WTC11 (cell line): Measurements from ENCODE around the gene TTC7B. TPM values are rescaled to one million over a fixed set of nuclear protein-coding genes. Genes with fewer than 3 reads are reported as not detected.

ENCODE experiments used
- ATAC-seq: fragments of 200-7000 bp; cut with Tn5 transposase; 2 replicates; pipeline ENCODE4 v1.10.0; 2021; ENCODE audit warnings: mild to moderate bottlenecking, moderate library complexity
- CTCF ChIA-PET: fragments of 300-600 bp; sonication (Branson Sonifier 250); formaldehyde crosslinking; loops from one replicate; lab custom pipeline; 2021; ENCODE audit warnings: antibody characterized with exemption; lab: Charles Lee
- POLR2A ChIA-PET: fragments of 350-600 bp; sonication (Branson Sonifier 250); formaldehyde crosslinking; loops from one replicate; lab custom pipeline; 2021; ENCODE audit warnings: antibody characterized with exemption; lab: Charles Lee
- DNase-seq: peaks from one replicate; pipeline ENCODE4 v3.0.0; 2021; ENCODE audit warnings: low spot score
- H3K27ac Mint-ChIP-seq: 2 replicates; pipeline ENCODE4 v1.8.0; 2021; ENCODE audit warnings: mixed read lengths
- H3K27me3 Mint-ChIP-seq: 2 replicates; pipeline ENCODE4 v1.8.0; 2021; ENCODE audit warnings: low read depth, mild to moderate bottlenecking, moderate library complexity, mixed read lengths
- H3K36me3 Mint-ChIP-seq: 2 replicates; pipeline ENCODE4 v1.8.0; 2021; ENCODE audit warnings: mixed read lengths
- H3K4me1 Mint-ChIP-seq: 2 replicates; pipeline ENCODE4 v1.8.0; 2022; ENCODE audit warnings: mixed read lengths
- H3K4me3 Mint-ChIP-seq: 2 replicates; pipeline ENCODE4 v1.8.0; 2021; ENCODE audit warnings: mild to moderate bottlenecking, moderate library complexity, mixed read lengths
- H3K9me3 Mint-ChIP-seq: 2 replicates; pipeline ENCODE4 v1.8.0; 2021; ENCODE audit warnings: mixed read lengths
- ARID4B ChIP-seq: sonication (generic); formaldehyde crosslinking; IDR thresholded peaks from 2 replicates; pipeline ENCODE4 v1.8.0; 2023; ENCODE audit warnings: missing genetic modification reagents, mild to moderate bottlenecking, borderline replicate concordance
- CDX4 ChIP-seq: fragments of 250-450 bp; sonication (Bioruptor Pico); IDR thresholded peaks from 2 replicates; pipeline ENCODE4 v1.9.0; 2021; ENCODE audit warnings: moderate library complexity, mild to moderate bottlenecking, inconsistent platforms, borderline replicate concordance
- CREM ChIP-seq: sonication (generic); formaldehyde crosslinking; IDR thresholded peaks from 2 replicates; pipeline ENCODE4 v1.8.1; 2022; ENCODE audit warnings: mild to moderate bottlenecking, missing genetic modification reagents, moderate library complexity
- E2F4 ChIP-seq: sonication (generic); formaldehyde crosslinking; IDR thresholded peaks from 2 replicates; pipeline ENCODE4 v1.8.1; 2022; ENCODE audit warnings: low read depth, mild to moderate bottlenecking, moderate library complexity, missing genetic modification reagents, borderline replicate concordance
- ELF4 ChIP-seq: sonication (generic); formaldehyde crosslinking; IDR thresholded peaks from 2 replicates; pipeline ENCODE4 v1.8.1; 2022; ENCODE audit warnings: low read depth, mild to moderate bottlenecking, moderate library complexity, missing genetic modification reagents
- GRHL2 ChIP-seq: fragments of 250-450 bp; sonication (Bioruptor Pico); IDR thresholded peaks from 2 replicates; pipeline ENCODE4 v1.8.0; 2022; ENCODE audit warnings: mild to moderate bottlenecking, moderate library complexity; ENCODE audit not compliant: insufficient replicate concordance, severe bottlenecking
- JAZF1 ChIP-seq: fragments of 250-450 bp; sonication (Bioruptor Pico); IDR thresholded peaks from 2 replicates; pipeline ENCODE4 v1.9.0; 2021; ENCODE audit warnings: moderate library complexity, mild to moderate bottlenecking, inconsistent platforms
- JUN ChIP-seq: sonication (generic); formaldehyde crosslinking; IDR thresholded peaks from 2 replicates; pipeline ENCODE4 v1.8.0; 2023; ENCODE audit warnings: mild to moderate bottlenecking, missing genetic modification reagents
- NR3C1 ChIP-seq: sonication (generic); formaldehyde crosslinking; conservative IDR thresholded peaks from 2 replicates; pipeline ENCODE4 v1.8.1; 2023; ENCODE audit warnings: low read depth, mild to moderate bottlenecking, missing genetic modification reagents
- USF2 ChIP-seq: sonication (generic); formaldehyde crosslinking; IDR thresholded peaks from 2 replicates; pipeline ENCODE4 v1.8.1; 2023; ENCODE audit warnings: mild to moderate bottlenecking, missing genetic modification reagents, moderate library complexity
- ZNF121 ChIP-seq: sonication (generic); formaldehyde crosslinking; IDR thresholded peaks from 2 replicates; pipeline ENCODE4 v1.8.0; 2023; ENCODE audit warnings: missing genetic modification reagents
- ZNF219 ChIP-seq: sonication (generic); formaldehyde crosslinking; IDR thresholded peaks from 2 replicates; pipeline ENCODE4 v1.8.0; 2023; ENCODE audit warnings: missing genetic modification reagents, mild to moderate bottlenecking, borderline replicate concordance
- ZNF317 ChIP-seq: sonication (generic); formaldehyde crosslinking; IDR thresholded peaks from 2 replicates; pipeline ENCODE4 v1.8.1; 2023; ENCODE audit warnings: low read depth, mild to moderate bottlenecking, moderate library complexity, missing genetic modification reagents, borderline replicate concordance
- ZNF423 ChIP-seq: fragments of 250-450 bp; sonication (Bioruptor Pico); IDR thresholded peaks from 2 replicates; pipeline ENCODE4 v2.1.2; 2022; ENCODE audit warnings: mild to moderate bottlenecking, moderate library complexity
- total RNA-seq: library from RNA; stranded (reverse); gene quantifications from 3 replicates; pipeline ENCODE4 v1.2.3, GENCODE V29; 2021
- TF ChIP-seq, protein P1 (sequence below): fragments of 250-450 bp; sonication (Bioruptor Pico); IDR thresholded peaks from 2 replicates; pipeline ENCODE4 v1.9.0; 2021; ENCODE audit warnings: mild to moderate bottlenecking
- TF ChIP-seq, protein P2 (sequence below): sonication (generic); formaldehyde crosslinking; IDR thresholded peaks from 2 replicates; pipeline ENCODE4 v1.8.1; 2022; ENCODE audit warnings: missing genetic modification reagents, borderline replicate concordance
- TF ChIP-seq, protein P3 (sequence below): sonication (generic); formaldehyde crosslinking; IDR thresholded peaks from 2 replicates; pipeline ENCODE4 v1.8.1; 2023; ENCODE audit warnings: mild to moderate bottlenecking, missing genetic modification reagents

Gene TTC7B
- total RNA-seq, 1 experiment from 2014 or later = 27.6 TPM

GRCh38 chr14:90483117-90483516, 333.1 kb downstream of the TTC7B start (continued):
- TF ChIP-seq USF2 (CRISPR knock-in tag) (no peak), CDX4 (CRISPR knock-in tag) (no peak), CREM (CRISPR knock-in tag) (no peak), GRHL2 (CRISPR knock-in tag) (no peak)
- TF ChIP-seq, protein P1, sequence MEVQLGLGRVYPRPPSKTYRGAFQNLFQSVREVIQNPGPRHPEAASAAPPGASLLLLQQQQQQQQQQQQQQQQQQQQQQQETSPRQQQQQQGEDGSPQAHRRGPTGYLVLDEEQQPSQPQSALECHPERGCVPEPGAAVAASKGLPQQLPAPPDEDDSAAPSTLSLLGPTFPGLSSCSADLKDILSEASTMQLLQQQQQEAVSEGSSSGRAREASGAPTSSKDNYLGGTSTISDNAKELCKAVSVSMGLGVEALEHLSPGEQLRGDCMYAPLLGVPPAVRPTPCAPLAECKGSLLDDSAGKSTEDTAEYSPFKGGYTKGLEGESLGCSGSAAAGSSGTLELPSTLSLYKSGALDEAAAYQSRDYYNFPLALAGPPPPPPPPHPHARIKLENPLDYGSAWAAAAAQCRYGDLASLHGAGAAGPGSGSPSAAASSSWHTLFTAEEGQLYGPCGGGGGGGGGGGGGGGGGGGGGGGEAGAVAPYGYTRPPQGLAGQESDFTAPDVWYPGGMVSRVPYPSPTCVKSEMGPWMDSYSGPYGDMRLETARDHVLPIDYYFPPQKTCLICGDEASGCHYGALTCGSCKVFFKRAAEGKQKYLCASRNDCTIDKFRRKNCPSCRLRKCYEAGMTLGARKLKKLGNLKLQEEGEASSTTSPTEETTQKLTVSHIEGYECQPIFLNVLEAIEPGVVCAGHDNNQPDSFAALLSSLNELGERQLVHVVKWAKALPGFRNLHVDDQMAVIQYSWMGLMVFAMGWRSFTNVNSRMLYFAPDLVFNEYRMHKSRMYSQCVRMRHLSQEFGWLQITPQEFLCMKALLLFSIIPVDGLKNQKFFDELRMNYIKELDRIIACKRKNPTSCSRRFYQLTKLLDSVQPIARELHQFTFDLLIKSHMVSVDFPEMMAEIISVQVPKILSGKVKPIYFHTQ (CRISPR knock-in tag) = no peak
- TF ChIP-seq, protein P2, sequence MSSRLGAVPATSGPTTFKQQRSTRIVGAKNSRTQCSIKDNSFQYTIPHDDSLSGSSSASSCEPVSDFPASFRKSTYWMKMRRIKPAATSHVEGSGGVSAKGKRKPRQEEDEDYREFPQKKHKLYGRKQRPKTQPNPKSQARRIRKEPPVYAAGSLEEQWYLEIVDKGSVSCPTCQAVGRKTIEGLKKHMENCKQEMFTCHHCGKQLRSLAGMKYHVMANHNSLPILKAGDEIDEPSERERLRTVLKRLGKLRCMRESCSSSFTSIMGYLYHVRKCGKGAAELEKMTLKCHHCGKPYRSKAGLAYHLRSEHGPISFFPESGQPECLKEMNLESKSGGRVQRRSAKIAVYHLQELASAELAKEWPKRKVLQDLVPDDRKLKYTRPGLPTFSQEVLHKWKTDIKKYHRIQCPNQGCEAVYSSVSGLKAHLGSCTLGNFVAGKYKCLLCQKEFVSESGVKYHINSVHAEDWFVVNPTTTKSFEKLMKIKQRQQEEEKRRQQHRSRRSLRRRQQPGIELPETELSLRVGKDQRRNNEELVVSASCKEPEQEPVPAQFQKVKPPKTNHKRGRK (CRISPR knock-in tag) = no peak
- TF ChIP-seq, all 79 proteins: peak for 0

DNA sequence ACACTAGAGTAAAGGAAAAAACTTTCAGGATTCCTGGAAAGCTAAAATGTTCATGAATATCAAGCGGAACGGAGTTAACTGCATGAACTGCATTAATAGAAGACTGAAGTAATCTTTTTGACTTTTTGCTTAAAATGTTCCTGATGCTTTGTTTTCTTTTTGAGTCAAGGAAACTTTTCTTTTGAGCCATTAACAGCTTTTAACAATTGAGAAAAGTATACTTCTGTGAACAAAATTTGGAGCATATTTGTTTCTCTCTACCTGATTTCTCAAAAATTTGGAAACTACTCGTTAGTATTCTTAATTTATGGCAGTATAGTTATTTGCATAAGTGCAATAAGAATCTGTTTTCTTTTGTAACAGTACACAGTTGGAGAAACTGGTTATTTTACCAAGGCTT, 340.9 kb downstream of the TTC7B start:
- CTCF ChIA-PET = no interaction called here
- no peak for ATAC-seq
- Mint-ChIP-seq H3K27ac (no peak overlapping the region), H3K4me3 (no peak overlapping the region), H3K27me3 (peaks cover 15% of the 10 kb centered on the region), H3K4me1 (no peaks in the 10 kb centered on the region), H3K36me3 (peaks cover 42% of the 10 kb centered on the region), H3K9me3 (peaks cover 76% of the 10 kb centered on the region)
- DNase-seq = no peak
- TF ChIP-seq E2F4 = no peak
- TF ChIP-seq ZNF423 (CRISPR knock-in tag) = no peak
- TF ChIP-seq JAZF1 (CRISPR knock-in tag) = no peak
- TF ChIP-seq ARID4B = no peak
- TF ChIP-seq, protein P3, sequence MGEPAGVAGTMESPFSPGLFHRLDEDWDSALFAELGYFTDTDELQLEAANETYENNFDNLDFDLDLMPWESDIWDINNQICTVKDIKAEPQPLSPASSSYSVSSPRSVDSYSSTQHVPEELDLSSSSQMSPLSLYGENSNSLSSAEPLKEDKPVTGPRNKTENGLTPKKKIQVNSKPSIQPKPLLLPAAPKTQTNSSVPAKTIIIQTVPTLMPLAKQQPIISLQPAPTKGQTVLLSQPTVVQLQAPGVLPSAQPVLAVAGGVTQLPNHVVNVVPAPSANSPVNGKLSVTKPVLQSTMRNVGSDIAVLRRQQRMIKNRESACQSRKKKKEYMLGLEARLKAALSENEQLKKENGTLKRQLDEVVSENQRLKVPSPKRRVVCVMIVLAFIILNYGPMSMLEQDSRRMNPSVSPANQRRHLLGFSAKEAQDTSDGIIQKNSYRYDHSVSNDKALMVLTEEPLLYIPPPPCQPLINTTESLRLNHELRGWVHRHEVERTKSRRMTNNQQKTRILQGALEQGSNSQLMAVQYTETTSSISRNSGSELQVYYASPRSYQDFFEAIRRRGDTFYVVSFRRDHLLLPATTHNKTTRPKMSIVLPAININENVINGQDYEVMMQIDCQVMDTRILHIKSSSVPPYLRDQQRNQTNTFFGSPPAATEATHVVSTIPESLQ (CRISPR knock-in tag) = no peak
- TF ChIP-seq ELF4 = no peak
- no peak for TF ChIP-seq ZNF219 (CRISPR knock-in tag)
- no peak for TF ChIP-seq ZNF121 (CRISPR knock-in tag)
- TF ChIP-seq ZNF317 (CRISPR knock-in tag) = no peak
- TF ChIP-seq JUN (CRISPR knock-in tag) = no peak
- TF ChIP-seq NR3C1 (CRISPR knock-in tag) = no peak
- TF ChIP-seq, all 79 proteins: peak for 0
- POLR2A ChIA-PET = no interaction called here
